OCI-LY7 (cell line): ENCODE data around the gene CSPG5. TPM values are rescaled to one million over a fixed set of nuclear protein-coding genes. Genes with fewer than 3 reads are reported as not detected.
A peak's percentile ranks its signal among the peaks of the same experiment; 100 is the strongest.

Source experiments
- BruUV-seq: library from RNA; stranded (reverse); fragments of 400-500 nt; replicated peaks from 2 replicates; lab custom pipeline; 2021; lab: Mats Ljungman, UMichigan
- CTCF ChIA-PET: fragments of 300-600 bp; sonication (Branson Sonifier 250); formaldehyde crosslinking; loops from one replicate; lab custom pipeline; 2022; ENCODE audit warnings: antibody characterized with exemption; ENCODE audit not compliant: unreplicated experiment; lab: Charles Lee
- POLR2A ChIA-PET: fragments of 300-600 bp; sonication (Branson Sonifier 250); formaldehyde crosslinking; loops from one replicate; lab custom pipeline; 2022; ENCODE audit warnings: antibody characterized with exemption; lab: Charles Lee
- DNase-seq: peaks from one replicate; pipeline ENCODE4 v3.0.0-alpha.2; 2015; ENCODE audit warnings: low spot score
- H2AFZ ChIP-seq: fragments of 200-600 bp; sonication (generic), shearing (Covaris generic); 2 replicates; pipeline ENCODE4 v1.6.1; 2014; ENCODE audit warnings: mild to moderate bottlenecking, antibody characterized with exemption, low read length, moderate library complexity
- H3K27ac ChIP-seq: fragments of 200-600 bp; sonication (generic); 2 replicates; pipeline ENCODE4 v1.5.1; 2014; ENCODE audit warnings: mixed run types, low read depth, mild to moderate bottlenecking, moderate library complexity, low read length, inconsistent platforms; ENCODE audit not compliant: poor library complexity, severe bottlenecking
- H3K36me3 ChIP-seq: fragments of 200-600 bp; sonication (generic); 2 replicates; pipeline ENCODE4 v1.6.1; 2014; ENCODE audit warnings: mild to moderate bottlenecking, antibody characterized with exemption, low read length, moderate library complexity, mixed read lengths; ENCODE audit not compliant: insufficient read depth
- H3K4me1 ChIP-seq: fragments of 200-600 bp; sonication (generic); 2 replicates; pipeline ENCODE4 v1.5.1; 2014; ENCODE audit warnings: mild to moderate bottlenecking, low read length; ENCODE audit not compliant: insufficient read depth, poor library complexity, severe bottlenecking
- H3K4me2 ChIP-seq: fragments of 200-600 bp; sonication (generic); 2 replicates; pipeline ENCODE4 v1.6.1; 2014; ENCODE audit warnings: mild to moderate bottlenecking, low read length
- H3K4me3 ChIP-seq: fragments of 200-600 bp; sonication (generic); 2 replicates; pipeline ENCODE4 v1.5.1; 2014; ENCODE audit warnings: mild to moderate bottlenecking, low read depth, low read length; ENCODE audit not compliant: poor library complexity, severe bottlenecking
- H3K79me2 ChIP-seq: fragments of 200-600 bp; sonication (generic); 2 replicates; pipeline ENCODE4 v1.6.1; 2016; ENCODE audit warnings: low read depth, mild to moderate bottlenecking, low read length, moderate library complexity, mixed read lengths; ENCODE audit not compliant: insufficient read depth
- H3K9me2 ChIP-seq: fragments of 200-600 bp; sonication (generic); 2 replicates; pipeline ENCODE4 v1.6.1; 2016; ENCODE audit warnings: mild to moderate bottlenecking, low read length, mixed read lengths; ENCODE audit not compliant: insufficient read depth
- H3K9me3 ChIP-seq: fragments of 200-600 bp; sonication (generic); 2 replicates; pipeline ENCODE4 v1.6.1; 2014; ENCODE audit warnings: mild to moderate bottlenecking, mixed run types, low read length, mixed read lengths
- H4K20me1 ChIP-seq: fragments of 200-600 bp; sonication (generic); 2 replicates; pipeline ENCODE4 v1.6.1; 2014; ENCODE audit warnings: mild to moderate bottlenecking, antibody characterized with exemption, low read length, moderate library complexity, mixed read lengths; ENCODE audit not compliant: insufficient read depth
- CTCF ChIP-seq: fragments of 200-600 bp; sonication (generic); conservative IDR thresholded peaks from 2 replicates; pipeline ENCODE4 v1.5.1; 2014; ENCODE audit warnings: mild to moderate bottlenecking, antibody characterized with exemption, low read length, moderate library complexity, mixed read lengths
- EZH2phosphoT487 ChIP-seq: fragments of 200-600 bp; sonication (generic); IDR thresholded peaks from 2 replicates; pipeline ENCODE4 v1.6.1; 2018; ENCODE audit warnings: low read depth, borderline replicate concordance, mild to moderate bottlenecking, mixed run types, antibody characterized with exemption, low read length, moderate library complexity, mixed read lengths
- intact Hi-C: fragments of 100-400 bp; cut with micrococcal nuclease; formaldehyde crosslinking; loops from one replicate; pipeline ENCODE4 v1.10.0; 2022; ENCODE audit not compliant: unreplicated experiment
- total RNA-seq, 2 experiments: library from RNA; depleted of rRNA in 1 of 2; stranded (reverse); fragments of >200 nt in 1 of 2; shearing (Covaris generic) in 1 of 2; gene quantifications; 2 replicates each; pipeline ENCODE4 v1.2.3, GENCODE V29; 2014 to 2022

CSPG5 gene
- total RNA-seq, 2 experiments from 2014 or later: 0.13 to 0.66 TPM

- peaks cover 11% of the 10 kb centered on the region for H3K4me1 ChIP-seq
- TF ChIP-seq EZH2phosphoT487 (no peak), CTCF (no peak)
- CTCF ChIA-PET: no interaction called here
- DNase-seq: no peak
- no peaks in the 10 kb centered on the region for H4K20me1 ChIP-seq
- intact Hi-C loops: no loop called here
- no peak overlapping the region for H3K4me2 ChIP-seq
- H3K4me3 ChIP-seq: no peak overlapping the region
- no peaks in the 10 kb centered on the region for H3K79me2 ChIP-seq
- no peak overlapping the region for H3K27ac ChIP-seq
- POLR2A ChIA-PET: interaction anchor here (1.1 kb wide), 1 partner anchor 168 kb away, joined by 4 read pairs; no protein-coding TSS in a partner anchor
- H2AFZ ChIP-seq: no peak overlapping the region
- no peaks in the 10 kb centered on the region for H3K9me3 ChIP-seq
- BruUV-seq: no TSS peak
- peaks cover 96% of the 10 kb centered on the region for H3K36me3 ChIP-seq
- H3K9me2 ChIP-seq: no peaks in the 10 kb centered on the region
Measured at GRCh38 chr3:47614788-47615187, 36.1 kb upstream of the CSPG5 start.

GRCh38 chr3:47613722-47614121 lies 35.1 kb upstream of the CSPG5 start:
- Histone ChIP-seq H3K36me3 (peaks cover 96% of the 10 kb centered on the region), H3K4me2 (no peak overlapping the region), H3K9me2 (no peaks in the 10 kb centered on the region), H2AFZ (no peak overlapping the region), H3K9me3 (no peaks in the 10 kb centered on the region), H4K20me1 (no peaks in the 10 kb centered on the region), H3K4me3 (no peak overlapping the region), H3K79me2 (no peaks in the 10 kb centered on the region), H3K4me1 (peaks cover 11% of the 10 kb centered on the region), H3K27ac (no peak overlapping the region)
- ChIA-PET POLR2A (interaction anchor here (0.6 kb wide), 1 partner anchor 187 kb away, joined by 3 read pairs; no protein-coding TSS in a partner anchor), CTCF (no interaction called here)
- no peak for TF ChIP-seq EZH2phosphoT487
- no peak for TF ChIP-seq CTCF
- DNase-seq: peak; percentile 37
- intact Hi-C loops: no loop called here
- no TSS peak for BruUV-seq

GRCh38 chr3:47612879-47613278 lies 34.2 kb upstream of the CSPG5 start:
- Histone ChIP-seq H2AFZ (no peak overlapping the region), H3K36me3 (peaks cover 96% of the 10 kb centered on the region), H3K4me3 (no peak overlapping the region), H3K27ac (no peak overlapping the region), H3K4me1 (peaks cover 11% of the 10 kb centered on the region), H3K4me2 (no peak overlapping the region), H3K79me2 (no peaks in the 10 kb centered on the region), H3K9me2 (no peaks in the 10 kb centered on the region), H4K20me1 (no peaks in the 10 kb centered on the region), H3K9me3 (no peaks in the 10 kb centered on the region)
- ChIA-PET CTCF (no interaction called here), POLR2A (no interaction called here)
- BruUV-seq: no TSS peak
- DNase-seq: no peak
- no peak for TF ChIP-seq EZH2phosphoT487
- no peak for TF ChIP-seq CTCF
- intact Hi-C loops: no loop called here
